H1 (cell line): ENCODE results near the gene MOB3C. TPM values are rescaled to one million over a fixed set of nuclear protein-coding genes. Genes with fewer than 3 reads are reported as not detected.

Experiments used
- JUN ChIP-seq: IDR thresholded peaks from 2 replicates; pipeline ENCODE4 v1.6.1; 2011; ENCODE audit warnings: low read depth, mild to moderate bottlenecking, improper control_type of control experiment, low read length
- polyA plus RNA-seq, 7 experiments: library from polyadenylated mRNA; depleted of rRNA in 3 of 7; stranded (reverse) in 5 of 7; unstranded in 2 of 7; fragments of >200 nt in 5 of 7; fragments of 200-250 nt in 2 of 7; gene quantifications; 1 replicate in 5 of 7; 2 replicates in 1 of 7; 4 replicates in 1 of 7; pipeline versions ENCODE4 v1.2.1 to v1.2.3, GENCODE V29; 2011 to 2013; ENCODE audit warnings: missing spikeins in 2 of 7, mixed read lengths in 2 of 7
- total RNA-seq: library from RNA; stranded (reverse); fragmentation: NEBNext Ultra II Directional; extraction: Animal tissue kit (Norgen Biotek cat#: 25700); gene quantifications from 2 replicates; pipeline ENCODE4 v1.2.1, GENCODE V29; 2021

Gene MOB3C
- total and polyA plus RNA-seq, 2 of the 8 experiments (the other 6 are each of a cell fraction or from before 2014, with no cell fraction given), result 5.8 to 6.6 TPM

DNA sequence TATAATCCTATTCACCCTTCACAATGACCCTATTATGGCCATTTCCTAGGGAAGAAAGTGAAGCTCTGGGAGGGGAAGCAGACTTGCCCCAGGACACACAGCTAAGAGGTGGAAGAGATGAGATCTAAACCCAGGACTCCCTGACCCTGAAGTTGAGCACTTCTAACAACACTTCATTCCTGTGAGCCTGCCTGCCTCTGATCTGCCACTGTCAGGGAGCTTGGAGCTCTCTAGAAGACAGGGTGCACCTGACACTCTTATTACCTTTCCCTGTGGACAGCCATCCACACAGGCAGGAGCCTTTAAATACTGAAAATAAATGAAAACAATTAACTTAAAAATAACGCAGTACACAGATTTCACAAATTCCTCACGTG lies 13.1 kb downstream of the MOB3C start (continued):
- no peak for TF ChIP-seq JUN
- TF ChIP-seq, all 59 proteins: peak for 0
